HG03280 (cell line): ENCODE measurements around the gene SMURF1.
"Not testable (repeated sequence)": the region's sequence is repeated elsewhere in the genome, so short reads cannot be mapped to it uniquely, and the experiment has no call there.

Source experiments
- ATAC-seq: cut with Tn5 transposase; IDR thresholded peaks from one replicate; pipeline ENCODE4 v1.9.1; 2021; ENCODE audit warnings: mild to moderate bottlenecking, moderate library complexity; ENCODE audit not compliant: unreplicated experiment

The SMURF1 gene

DNA sequence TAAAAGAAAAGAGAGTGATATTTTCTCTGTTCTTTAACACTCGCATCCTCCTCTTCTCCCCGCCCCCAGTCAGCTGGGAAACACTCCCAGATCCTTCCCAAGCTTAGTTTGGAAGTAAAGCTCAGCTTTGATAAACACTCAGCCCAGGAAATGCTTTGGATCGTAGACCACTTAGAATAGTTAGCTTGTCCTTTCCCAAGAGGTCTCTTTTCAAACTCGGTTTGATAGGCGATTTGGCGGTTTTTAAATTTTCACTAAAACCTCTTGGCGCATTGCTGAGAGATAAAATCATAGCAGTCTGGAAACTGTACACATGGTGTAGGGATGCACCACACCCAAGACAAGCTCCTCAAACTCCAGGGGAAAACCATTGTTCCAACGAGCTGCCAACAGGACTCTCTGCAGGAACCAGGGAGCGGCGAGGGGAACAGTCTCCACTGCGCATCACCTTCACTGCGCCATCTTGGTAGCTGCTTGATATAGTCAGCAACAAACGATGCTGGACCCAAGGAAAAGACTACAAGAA lies 22.3 kb downstream of the SMURF1 start:
- ATAC-seq: no peak

DNA sequence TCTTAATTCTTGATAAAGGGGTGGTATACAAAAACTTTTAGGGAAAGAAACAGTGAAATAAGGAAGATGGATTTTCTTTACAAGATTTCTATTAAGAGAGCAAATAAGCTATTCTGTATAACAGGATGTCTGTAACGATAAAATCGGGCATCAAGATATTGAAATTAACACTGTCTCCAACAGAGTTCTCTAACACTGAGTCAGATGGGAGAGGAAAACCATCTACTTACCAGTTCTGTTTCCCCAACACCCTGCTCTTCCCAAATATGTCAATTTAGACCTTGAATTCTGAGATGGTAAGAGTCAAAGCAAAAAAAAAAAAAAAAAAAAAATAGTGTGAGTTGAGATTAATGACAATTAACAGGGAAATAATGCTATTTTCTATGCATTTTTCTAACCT lies 23.0 kb downstream of the SMURF1 start:
- ATAC-seq: no peak

DNA sequence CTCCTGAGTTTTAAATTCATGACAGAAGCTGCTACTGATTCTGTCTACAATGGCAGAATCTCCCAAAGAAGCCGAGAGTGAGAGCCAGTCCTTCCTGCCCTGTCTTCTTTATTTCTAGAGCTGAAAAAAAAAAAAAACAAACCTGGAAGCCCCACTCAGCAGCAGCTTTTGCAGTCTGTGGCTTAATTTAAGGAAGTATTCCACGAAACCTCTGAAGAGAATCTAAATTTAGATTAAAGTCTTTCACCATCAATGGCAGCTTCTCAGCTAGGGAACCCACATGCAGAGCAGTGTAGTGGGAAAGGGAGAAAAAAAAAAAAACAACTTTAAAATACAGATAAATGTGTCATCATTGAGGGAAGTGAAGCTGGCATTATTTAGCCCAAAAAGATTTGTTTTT lies 23.4 kb downstream of the SMURF1 start:
- no peak for ATAC-seq

DNA sequence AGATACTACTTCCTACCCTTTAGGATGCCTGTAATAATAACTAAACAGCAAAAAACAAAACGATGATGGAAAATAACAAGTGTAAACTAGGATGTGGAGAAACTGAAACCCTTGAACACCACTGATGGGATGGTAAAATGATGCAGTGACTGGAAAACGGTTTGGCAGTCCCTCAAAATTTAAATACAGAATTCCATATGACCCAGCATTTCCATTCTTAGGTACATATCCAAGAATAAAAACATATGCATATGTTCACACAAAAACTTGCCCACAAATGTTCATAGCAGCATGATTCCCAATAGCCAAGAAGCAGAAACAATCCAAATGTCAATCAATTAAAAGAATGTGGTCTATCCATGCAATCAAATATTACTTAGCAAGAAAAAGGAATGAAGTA lies 25.8 kb downstream of the SMURF1 start:
- no peak for ATAC-seq

DNA sequence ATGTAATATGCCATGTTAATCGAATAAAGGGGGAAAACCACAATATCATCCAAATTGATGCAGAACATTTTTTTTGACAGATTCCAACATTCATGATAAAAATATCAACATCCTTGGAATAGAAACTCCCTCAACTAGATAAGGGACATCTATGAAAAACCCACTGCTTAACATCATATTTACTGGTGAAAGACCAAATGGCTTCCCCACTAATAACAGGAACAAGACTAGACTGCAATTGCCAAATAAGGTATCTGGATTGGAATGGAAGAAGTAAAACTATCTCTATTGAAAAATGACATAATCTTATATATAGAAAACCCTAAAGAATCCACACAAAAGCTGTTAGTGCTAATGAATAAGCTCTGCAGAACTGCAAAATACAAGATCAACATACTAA lies 27.8 kb downstream of the SMURF1 start:
- ATAC-seq: no peak

DNA sequence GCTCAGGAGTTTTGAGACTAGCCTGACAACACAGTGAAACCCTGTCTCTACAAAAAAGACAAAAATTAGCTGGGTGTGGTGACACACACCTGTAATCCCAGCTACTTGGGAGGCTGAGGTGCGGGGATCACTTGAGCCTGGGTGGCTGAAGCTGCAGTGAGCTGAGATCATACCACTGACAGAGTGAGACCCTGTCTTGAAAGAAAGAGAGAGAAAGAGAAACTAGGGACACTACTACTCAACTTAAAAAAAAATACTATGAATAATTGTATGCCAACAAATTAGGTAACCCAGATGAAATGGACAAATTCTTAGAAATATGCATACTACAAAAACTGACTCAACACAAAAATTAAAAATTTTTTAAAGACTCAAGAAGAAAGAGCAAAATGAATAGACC lies 28.5 kb downstream of the SMURF1 start:
- ATAC-seq: no peak

DNA sequence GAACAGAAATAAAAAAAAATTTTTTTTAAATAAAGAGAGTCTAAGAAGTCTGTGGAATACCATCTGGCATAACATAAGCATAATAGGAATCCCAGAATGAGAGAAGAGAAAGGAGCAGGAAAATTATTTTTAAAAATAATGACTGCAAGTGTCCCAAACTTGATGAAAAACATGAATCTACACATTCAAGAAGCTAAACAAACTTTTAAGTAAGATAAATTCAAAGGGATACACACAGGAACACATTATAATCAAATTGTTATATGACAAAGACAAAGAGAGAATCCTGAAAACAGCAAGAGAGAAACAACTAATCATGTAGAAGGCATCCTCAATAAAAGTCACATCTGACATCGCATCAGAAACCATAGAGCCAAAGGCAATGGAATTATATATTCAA lies 30.9 kb downstream of the SMURF1 start:
- ATAC-seq: no peak

DNA sequence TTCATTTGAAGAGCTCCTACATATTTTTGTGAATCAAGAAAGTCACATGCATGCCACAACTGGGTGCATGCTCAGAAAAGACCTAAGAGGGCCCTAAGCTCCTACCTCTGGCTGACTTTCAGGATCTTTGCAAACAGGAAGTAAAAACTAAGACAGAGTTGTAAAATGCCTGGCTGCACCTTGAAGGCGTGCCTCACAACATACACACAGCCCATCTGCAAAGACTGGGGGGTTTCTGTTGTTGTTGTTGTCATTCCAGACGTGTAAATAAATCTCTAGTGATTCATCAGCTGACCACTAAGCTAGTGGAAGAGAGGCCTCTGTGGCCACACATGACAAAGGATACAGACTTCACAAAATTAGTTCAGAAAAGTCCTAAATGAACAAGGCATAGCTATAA lies 31.8 kb downstream of the SMURF1 start:
- ATAC-seq: peak; percentile 76

DNA sequence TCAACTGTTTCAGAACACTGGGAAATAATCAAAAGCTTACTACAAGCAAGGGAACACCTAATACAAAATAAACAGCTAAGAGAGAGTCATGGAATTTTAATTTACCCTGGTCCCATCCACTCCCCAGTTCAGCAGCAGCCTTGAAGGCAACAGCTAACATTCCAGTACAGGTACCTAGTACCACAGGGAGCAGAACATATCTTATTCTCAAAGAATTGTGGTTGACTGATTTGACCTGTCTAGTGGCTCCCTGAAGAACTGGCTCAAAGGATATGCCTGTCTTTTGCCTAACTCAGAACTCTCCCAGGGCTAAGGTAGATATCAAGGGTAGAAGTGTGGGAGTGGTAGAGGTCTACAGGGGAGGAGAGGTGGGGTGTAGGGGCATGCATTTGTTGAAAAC lies 32.3 kb downstream of the SMURF1 start:
- peak; percentile 7 for ATAC-seq

DNA sequence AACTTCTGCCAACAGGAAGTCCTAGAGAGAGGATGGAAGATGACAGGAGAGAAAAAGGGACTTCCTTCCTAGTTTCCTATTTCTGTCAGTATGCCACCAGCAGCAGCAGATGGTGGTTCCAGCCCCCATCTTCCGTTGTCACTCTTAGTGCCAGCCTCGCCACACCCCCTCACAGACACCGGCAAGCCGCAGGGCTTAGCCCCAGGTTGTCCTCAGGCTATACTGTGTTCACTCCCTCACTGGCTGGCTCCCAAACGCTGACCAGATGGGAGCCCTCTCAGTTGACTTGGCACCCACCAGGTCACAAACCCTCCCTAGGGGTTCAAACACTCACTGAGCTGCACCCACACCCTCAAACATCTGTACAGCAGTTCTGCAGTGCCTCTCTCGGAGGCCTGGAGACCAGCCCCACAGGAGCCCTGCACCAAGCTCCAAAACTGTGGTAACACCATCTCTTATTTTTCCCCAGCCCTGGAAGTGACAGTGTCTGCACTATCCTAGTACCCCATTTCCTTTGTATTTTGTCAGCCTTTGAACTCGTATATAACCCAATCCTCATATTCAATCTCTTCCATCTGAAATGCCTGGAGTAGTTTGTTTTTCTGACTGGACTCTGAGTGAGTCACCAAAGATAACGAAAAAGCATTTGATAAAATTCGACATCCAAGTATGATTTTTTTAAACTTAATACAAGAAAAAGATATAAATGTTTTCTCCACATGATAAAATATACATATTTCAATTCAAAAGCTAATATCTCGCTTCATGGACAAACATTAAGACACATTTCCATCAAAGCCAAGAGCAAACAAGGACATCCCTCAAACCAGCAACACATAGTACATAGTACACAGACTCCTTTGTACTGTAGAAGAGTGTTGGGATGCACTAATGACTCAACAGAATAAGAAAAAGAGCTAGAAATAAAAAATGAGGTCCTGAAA lies 34.5 kb downstream of the SMURF1 start:
- no peak for ATAC-seq

DNA sequence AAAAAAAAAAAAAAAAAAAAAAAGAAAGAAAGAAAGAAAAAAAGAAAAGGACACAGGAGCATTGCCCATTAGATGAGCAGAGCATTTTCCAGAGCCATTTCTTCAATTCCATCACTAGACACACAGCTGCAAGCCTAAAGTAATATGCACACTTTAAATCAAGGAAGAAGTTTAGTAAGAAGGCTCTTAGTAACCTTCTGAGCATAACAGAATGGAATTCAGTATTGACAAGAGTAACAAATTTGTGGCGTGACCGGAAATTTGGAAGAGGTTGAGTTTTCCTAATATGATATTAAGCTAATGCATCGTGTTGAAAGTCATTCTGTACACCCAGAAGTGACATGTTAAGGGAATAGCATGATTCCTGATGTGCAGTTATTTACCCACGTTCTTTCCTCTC lies 35.3 kb downstream of the SMURF1 start:
- no peak for ATAC-seq

DNA sequence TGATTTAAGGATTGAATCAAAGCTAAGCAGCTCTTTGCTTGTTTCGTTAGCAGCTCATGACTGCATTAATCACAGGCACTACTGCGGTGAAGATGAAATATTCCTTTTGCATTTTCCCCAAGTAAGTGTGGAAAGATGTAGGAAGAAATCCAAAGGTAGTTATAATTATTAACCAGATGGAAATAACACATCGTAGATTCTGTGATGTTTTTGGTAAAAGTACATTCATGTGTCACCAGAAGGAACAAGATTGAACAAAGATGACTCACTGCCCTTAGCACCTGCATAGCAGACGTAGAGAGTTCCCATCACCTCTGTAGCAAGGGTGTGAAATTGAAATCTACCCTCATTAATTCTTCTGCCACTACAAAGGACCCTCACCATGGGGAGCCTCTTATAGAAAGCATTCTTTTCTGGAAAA lies 37.1 kb downstream of the SMURF1 start:
- no peak for ATAC-seq

DNA sequence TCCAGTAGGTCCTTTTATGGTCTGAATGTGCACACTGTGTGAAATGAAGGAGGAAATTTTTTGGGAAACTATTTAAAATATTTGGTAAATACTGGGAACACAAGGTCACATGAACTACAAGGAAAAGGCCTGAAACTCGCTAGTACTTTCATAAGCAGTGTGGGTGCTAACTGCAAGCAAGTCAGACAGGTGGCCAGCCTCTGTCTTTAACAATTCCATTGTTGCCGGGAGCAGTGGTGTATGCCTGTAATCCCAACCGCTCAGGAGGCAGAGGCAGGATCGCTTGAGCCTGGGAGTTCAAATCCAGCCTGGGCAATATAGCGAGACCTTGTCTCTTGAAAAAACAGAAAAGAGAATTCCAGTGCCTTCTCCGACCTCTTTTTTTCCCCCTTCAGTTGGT lies 37.5 kb downstream of the SMURF1 start:
- ATAC-seq: no peak

DNA sequence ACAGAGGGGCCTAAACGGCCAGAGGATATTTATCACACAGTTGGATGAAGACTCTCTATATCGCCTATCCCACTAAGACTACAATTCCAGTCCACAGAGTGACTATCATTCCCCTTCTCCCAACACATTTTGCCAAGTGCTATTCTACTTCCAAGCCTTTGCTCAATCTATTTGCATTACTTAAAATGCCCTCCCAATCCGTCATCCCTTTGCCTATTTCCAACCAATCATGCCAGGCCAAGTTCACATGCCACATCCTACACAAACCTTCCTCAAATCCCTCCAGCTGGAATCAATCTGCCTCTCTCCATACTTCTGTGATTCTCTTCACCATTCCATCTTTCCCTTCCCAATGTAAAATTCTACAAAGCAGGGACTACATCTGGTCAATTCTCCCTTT lies 38.2 kb downstream of the SMURF1 start:
- no peak for ATAC-seq

DNA sequence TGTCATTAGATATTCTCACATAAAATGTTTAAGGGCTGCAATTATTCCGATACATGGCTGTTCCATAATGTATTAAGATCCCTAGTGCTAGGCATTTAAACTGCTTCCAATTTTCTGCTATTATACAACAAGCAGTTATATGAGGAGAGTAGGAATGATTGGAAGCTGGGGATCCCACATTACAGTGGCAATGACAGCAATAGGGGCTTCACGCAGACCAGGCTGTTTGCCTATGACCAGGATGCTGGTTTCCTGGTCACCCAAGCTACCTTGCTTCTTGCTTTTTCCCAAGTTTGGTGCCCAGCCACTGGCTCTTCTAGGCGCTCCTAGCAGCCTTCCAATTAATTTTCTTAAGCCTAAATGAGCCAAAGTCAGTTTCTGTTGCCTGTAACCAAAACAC lies 39.3 kb downstream of the SMURF1 start:
- no peak for ATAC-seq

DNA sequence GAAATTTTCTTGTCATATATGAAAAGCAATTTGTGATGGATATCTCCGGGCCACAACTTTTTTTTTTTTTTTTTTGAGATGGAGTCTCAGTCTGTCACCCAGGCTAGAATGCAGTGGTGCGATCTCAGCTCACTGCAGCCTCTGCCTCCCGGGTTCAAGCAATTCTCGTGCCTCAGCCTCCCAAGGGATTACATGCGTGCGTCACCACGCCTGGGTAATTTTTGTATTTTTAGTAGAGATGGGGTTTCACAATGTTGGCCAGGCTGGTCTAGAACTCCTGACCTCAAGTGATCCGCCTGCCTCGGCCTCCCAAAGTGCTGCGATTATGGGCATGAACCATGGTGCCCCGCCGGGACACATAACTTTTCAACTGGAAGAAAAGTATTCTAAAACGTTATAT lies 40.1 kb downstream of the SMURF1 start:
- not testable (repeated sequence) for ATAC-seq

DNA sequence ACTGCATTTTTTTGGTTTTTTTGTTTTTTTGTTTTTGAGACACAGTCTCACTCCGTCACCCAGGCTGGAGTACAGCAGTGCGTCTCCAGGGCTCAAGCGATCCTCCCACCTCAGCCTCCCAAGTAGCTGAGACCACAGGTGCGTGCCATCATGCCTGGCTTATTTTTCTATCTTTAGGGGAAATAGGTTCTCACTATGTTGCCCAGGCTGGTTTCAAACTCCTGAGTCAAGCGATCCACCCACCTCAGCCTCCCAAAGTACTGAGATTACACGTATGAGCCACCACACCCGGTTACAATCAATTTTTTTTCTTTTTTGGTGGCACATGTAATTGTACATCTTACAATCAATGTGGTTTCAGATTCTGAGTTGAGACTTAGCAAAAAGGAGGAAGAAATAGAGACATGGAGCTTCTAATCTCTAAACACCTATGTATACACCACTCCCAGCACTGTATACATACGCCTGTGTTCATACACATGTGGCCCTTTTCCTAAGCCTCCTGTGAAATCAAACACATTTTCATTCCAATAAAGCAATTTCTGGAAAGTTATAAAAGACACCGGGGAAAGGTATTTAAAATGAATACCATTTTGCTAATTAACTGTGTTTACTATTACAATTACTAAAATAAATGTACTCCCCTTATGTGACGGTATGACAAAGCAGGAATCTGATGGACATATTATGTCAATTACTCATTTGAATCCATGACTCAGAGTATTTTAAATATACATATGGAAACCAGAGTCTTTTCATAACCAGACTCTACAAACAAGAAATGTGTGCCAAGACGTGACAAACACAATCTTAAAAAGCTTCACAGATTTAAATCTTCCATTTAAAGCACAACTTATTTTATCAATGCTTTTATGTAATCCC lies 40.9 kb downstream of the SMURF1 start:
- ATAC-seq: no peak

DNA sequence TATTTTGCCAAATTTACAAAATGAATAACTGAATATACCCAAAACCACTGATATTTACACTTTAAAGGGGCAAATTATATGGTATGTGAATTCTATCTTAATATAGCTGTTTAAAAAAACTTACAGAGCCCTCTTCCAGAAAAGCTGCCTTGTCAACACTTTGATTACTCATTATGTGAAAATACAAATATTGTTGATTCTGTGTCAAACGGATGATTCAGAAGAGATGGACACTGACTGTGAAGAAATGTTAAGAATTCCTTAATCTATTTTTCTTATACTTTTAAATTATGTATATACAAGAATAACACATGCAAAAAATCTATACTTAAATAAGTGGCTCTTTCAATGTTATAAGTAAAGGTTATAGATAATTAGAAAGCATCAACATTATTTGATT lies 41.5 kb downstream of the SMURF1 start:
- no peak for ATAC-seq

DNA sequence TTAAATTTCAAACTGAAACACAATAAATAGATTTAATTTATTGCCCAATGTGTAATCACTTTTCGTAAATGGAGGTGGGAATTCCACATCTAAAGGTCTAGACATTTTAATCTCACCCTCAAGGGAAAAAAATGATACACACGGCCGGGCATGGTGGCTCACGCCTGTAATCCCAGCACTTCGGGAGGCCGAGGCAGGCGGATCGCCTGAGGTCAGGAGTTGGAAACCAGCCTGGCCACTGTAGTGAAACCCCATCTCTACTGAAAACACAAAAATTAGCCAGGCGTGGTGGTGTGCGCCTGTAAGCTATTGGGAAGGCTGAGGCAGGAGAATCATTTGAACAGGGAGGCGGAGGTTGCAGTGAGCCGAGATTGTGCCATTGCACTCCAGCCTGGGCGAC lies 42.4 kb downstream of the SMURF1 start:
- ATAC-seq: not testable (repeated sequence)

DNA sequence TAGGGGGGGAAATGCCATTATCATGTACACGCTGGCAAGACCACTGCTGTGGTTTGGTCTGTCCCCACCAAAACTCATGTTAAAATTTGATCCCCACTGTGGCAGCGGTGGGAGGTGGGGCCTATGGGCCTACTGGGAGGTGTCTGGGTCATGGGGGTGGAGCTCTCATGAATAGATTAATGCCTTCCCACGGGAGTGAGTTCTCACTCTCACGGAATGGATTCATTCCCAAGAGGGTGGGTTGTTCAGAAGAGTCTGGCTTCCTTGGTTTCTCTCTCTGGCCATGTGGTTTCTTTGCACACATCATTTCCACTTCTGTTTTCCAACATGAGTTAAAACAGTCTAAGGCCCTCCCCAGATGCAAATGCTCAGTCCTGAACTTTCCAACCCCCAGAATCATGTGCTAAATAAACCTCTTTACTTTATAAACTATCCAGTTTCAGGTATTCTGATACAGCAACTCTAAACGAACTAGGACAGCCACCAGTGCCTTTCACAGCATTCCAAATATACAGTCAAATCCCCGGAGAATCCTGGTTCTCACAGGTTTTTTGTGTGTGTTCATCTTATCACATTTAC lies 44.3 kb downstream of the SMURF1 start:
- ATAC-seq: no peak

DNA sequence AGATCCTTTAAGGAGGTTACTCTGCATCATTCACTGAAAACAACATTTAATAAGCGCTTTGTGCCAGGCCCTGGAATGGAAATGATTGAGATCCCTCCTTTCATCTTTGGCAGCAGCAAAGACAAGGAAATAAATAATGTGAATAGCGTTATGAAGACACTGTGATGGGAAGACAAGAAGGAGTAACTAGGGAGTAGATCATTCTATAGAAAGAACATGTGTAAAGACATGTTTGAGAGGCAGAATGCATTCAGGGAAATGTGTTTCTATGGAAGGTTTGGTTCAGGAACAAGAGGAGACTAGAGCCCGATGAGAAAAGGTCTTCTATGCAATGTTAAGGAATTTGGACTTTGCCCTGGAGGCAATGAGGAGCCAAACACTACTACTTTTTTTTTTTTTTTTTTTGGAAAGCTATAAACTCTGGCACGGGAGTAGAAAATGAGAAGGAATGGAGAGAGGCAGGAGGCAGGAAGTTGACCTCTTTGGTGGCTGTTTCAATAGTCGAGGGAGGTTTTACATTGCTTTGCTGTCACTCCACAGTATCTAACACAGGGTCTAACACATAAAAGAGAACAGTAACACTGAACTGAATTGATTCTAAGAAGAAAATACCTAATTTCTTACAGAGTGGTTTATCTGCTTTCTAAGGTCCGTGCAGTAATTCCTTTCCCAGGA lies 44.9 kb downstream of the SMURF1 start:
- ATAC-seq: no peak
